Measurements from ENCODE around the gene PABPN1L. TPM values are rescaled to one million over a fixed set of nuclear protein-coding genes. Genes with fewer than 3 reads are reported as not detected.
"Not testable (repeated sequence)": the region's sequence is repeated elsewhere in the genome, so short reads cannot be mapped to it uniquely, and the experiment has no call there.

PABPN1L gene
- total and polyA plus RNA-seq, 12 donors, result 0.22 to 3.3 (median 0.62) TPM; not detected in 4

DNA sequence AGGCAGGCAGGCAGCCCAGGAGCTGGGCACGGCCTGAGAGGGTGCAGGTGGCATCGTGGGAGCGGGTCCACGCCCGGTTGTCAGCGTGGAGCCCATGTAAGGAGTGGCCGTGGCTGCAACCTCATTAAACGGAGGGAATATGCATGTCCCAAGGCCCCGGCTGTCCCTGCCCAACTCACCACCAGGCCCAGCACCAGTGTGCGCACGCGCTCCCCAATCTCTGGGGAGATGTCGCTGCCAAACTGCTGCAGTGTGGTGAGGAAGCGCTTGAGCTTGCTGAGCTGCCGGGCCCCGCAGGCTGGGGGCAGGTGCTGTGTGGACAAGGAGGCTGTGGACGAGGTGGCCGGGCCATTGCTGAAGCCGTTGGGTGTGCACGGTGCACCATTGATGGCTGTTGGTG is 25.6 kb upstream of the PABPN1L start:
- no peak for DNase-seq
- Histone ChIP-seq H3K4me1 (replicated peaks in 1 of 2) (no peaks in the 10 kb centered on the region), H3K27me3 (no peaks in the 10 kb centered on the region), H3K9me3 (replicated peaks in 1 of 3) (no peaks in the 10 kb centered on the region), H3K4me3 (no peak overlapping the region), H3K36me3 (replicated peaks in 1 of 2) (no peaks in the 10 kb centered on the region), H3K27ac (no peak overlapping the region)
- TF ChIP-seq, protein P1, sequence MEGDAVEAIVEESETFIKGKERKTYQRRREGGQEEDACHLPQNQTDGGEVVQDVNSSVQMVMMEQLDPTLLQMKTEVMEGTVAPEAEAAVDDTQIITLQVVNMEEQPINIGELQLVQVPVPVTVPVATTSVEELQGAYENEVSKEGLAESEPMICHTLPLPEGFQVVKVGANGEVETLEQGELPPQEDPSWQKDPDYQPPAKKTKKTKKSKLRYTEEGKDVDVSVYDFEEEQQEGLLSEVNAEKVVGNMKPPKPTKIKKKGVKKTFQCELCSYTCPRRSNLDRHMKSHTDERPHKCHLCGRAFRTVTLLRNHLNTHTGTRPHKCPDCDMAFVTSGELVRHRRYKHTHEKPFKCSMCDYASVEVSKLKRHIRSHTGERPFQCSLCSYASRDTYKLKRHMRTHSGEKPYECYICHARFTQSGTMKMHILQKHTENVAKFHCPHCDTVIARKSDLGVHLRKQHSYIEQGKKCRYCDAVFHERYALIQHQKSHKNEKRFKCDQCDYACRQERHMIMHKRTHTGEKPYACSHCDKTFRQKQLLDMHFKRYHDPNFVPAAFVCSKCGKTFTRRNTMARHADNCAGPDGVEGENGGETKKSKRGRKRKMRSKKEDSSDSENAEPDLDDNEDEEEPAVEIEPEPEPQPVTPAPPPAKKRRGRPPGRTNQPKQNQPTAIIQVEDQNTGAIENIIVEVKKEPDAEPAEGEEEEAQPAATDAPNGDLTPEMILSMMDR (IDR thresholded peaks at IDR 0.05), result no peak
- no peak for TF ChIP-seq POLR2A (IDR thresholded peaks at IDR 0.05)
- intact Hi-C loops (cut with DNase I), result no loop called here
- 92 to 95% (median 94%) methylated on average over 8 to 20 of the region's 20 CpGs for WGBS, 4 donors

DNA sequence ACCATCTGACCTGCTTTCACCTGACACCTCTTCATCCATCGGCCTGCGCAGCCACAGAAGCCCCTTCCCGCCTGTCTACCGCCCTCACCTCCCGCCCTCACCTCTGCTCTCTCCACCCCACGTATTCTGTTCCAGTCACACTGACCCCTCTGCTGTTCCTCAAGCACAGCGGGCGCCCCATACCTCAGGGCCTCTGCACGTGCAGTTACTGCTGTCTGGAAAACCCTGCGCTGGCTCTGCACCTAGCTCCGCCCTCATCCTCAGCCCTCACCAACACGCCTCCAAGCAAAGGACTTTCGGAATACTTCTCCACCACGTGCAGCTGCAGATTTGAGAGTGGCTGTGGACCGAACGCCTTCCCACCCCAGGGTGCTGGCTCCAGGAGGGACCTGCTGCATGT is 24.6 kb upstream of the PABPN1L start:
- intact Hi-C loops (cut with DNase I), result no loop called here
- H3K36me3 ChIP-seq (replicated peaks in 1 of 2), result no peaks in the 10 kb centered on the region
- no peak overlapping the region for H3K27ac ChIP-seq
- no peaks in the 10 kb centered on the region for H3K4me1 ChIP-seq (replicated peaks in 1 of 2)
- no peak for DNase-seq
- H3K4me3 ChIP-seq, result no peak overlapping the region
- no peaks in the 10 kb centered on the region for H3K27me3 ChIP-seq
- WGBS, 4 donors, result 87 to 96% (median 94%) methylated on average over 15 to 16 of the region's 16 CpGs
- no peaks in the 10 kb centered on the region for H3K9me3 ChIP-seq (replicated peaks in 1 of 3)
- TF ChIP-seq, protein P1 (IDR thresholded peaks at IDR 0.05), result no peak
- no peak for TF ChIP-seq POLR2A (IDR thresholded peaks at IDR 0.05)

DNA sequence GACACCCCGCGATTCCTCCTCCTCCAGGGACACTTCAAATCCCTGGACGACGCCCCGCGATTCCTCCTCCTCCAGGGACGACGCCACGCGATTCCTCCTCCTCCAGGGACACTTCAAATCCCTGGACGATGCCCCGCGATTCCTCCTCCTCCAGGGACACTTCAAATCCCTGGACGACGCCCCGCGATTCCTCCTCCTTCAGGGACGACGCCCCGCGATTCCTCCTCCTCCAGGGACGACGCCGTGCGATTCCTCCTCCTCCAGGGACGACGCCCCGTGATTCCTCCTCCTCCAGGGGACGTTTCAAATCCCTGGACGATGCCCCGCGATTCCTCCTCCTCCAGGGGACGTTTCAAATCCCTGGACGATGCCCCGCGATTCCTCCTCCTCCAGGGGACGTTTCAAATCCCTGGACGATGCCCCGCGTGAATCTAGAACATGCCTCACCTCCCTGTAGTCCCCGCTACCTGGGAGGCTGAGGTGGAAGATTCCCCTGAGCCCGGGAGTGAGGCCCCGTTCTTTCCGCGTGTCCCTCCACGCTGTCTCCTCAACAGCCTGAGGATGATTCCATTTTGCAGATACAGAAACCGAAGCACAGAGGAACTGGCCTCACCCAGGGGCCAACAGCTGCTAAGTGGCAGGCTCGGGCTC is 23.4 kb upstream of the PABPN1L start:
- H3K27ac ChIP-seq; DNase-seq; H3K4me3 ChIP-seq; H3K9me3 ChIP-seq (replicated peaks in 1 of 3); intact Hi-C loops (cut with DNase I); H3K27me3 ChIP-seq; H3K4me1 ChIP-seq (replicated peaks in 1 of 2); H3K36me3 ChIP-seq (replicated peaks in 1 of 2): not testable (repeated sequence)
- WGBS, 4 donors, result 93 to 98% (median 95%) methylated on average over 45 to 48 of the region's 48 CpGs

DNA sequence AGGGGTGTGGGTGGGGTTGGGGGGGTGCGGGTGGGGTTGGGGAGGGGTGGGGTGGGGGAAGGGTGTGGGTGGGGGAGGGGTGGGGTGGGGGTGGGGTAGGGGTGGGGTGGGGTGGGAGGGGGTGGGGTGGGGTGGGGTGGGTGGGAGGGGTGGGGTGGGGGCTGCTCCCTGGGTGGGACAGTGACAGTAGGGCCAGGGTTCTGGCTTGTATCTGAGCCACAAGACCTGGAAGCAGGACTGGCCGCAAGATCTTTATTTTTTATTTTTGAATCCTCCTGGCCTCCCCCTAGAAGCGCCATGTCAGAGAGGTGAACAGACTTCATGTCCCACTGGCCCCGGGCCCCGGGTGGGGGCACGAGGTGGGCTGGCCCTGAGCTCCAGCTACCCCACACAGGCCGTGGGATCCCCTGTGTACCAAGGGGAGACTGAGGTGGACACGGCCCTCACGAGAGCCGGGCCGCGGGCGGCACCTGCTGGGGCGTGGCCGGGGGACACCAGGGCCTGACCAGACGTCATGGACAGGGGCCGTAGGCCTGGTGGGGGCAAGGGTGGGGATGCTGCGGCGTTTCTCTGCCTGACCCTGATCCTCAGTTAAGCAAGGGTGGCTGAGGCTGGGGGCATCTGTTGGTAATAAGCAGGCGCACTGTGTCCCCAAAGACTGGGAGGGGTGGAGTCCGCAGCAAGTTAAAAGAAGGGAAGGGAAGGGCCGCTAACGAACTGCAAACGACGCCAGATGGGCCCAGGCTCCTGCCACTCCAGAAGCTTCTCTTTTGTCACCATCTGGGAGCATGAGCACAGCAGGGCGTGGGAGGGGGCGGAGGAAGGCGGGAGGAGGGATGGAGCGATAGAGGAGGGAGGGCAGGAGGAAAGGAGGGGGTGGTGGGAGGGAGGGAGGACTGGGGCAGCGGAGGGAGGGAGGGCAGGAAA is 22.3 kb upstream of the PABPN1L start:
- H3K4me1 ChIP-seq (replicated peaks in 1 of 2), result no peaks in the 10 kb centered on the region
- TF ChIP-seq POLR2A (IDR thresholded peaks at IDR 0.05), result no peak
- TF ChIP-seq, protein P1 (IDR thresholded peaks at IDR 0.05), result no peak
- DNase-seq, result no peak
- intact Hi-C loops (cut with DNase I), result no loop called here
- no peak overlapping the region for H3K4me3 ChIP-seq
- no peaks in the 10 kb centered on the region for H3K36me3 ChIP-seq (replicated peaks in 1 of 2)
- H3K27ac ChIP-seq, result no peak overlapping the region
- no peaks in the 10 kb centered on the region for H3K9me3 ChIP-seq (replicated peaks in 1 of 3)
- WGBS, 4 donors, result 82 to 89% (median 87%) methylated on average over 22 to 30 of the region's 30 CpGs
- no peaks in the 10 kb centered on the region for H3K27me3 ChIP-seq

All from adrenal gland (tissue), 12 donors.